ENCODE measurements around the gene PCDH9. TPM values are rescaled to one million over a fixed set of nuclear protein-coding genes. Genes with fewer than 3 reads are reported as not detected.

PCDH9 gene
- total and polyA plus RNA-seq, 11 donors, result 3.0 to 39.6 (median 21.6) TPM

GRCh38 chr13:66661336-66661735, 568.8 kb downstream of the PCDH9 start:
- no peak overlapping the region for H3K4me3 ChIP-seq
- DNase-seq (no peak), ATAC-seq (no peak)
- H3K36me3 ChIP-seq, result no peaks in the 10 kb centered on the region
- intact Hi-C loops (cut with DNase I), result no loop called here
- 84 to 91% (median 88%) methylated on average over 2 of the region's 2 CpGs for WGBS, 4 donors
- H3K27me3 ChIP-seq, result no peaks in the 10 kb centered on the region
- no peak overlapping the region for H3K27ac ChIP-seq
- TF ChIP-seq CTCF (IDR thresholded peaks at IDR 0.05), result no peak
- no peak for TF ChIP-seq POLR2A (IDR thresholded peaks at IDR 0.05)
- peaks cover 0 to 20% (median 8%) of the 10 kb centered on the region in 12 donors for H3K4me1 ChIP-seq
- H3K9me3 ChIP-seq, result no peaks in the 10 kb centered on the region

GRCh38 chr13:66660468-66660813, 569.7 kb downstream of the PCDH9 start:
- H3K4me1 ChIP-seq, result peaks cover 0 to 20% (median 8%) of the 10 kb centered on the region in 12 donors
- ATAC-seq (no peak), DNase-seq (no peak)
- H3K27ac ChIP-seq, result no peak overlapping the region
- H3K27me3 ChIP-seq, result no peaks in the 10 kb centered on the region
- H3K9me3 ChIP-seq, result no peaks in the 10 kb centered on the region
- no peaks in the 10 kb centered on the region for H3K36me3 ChIP-seq
- TF ChIP-seq CTCF (IDR thresholded peaks at IDR 0.05) (no peak), POLR2A (IDR thresholded peaks at IDR 0.05) (no peak)
- H3K4me3 ChIP-seq, result no peak overlapping the region
- intact Hi-C loops (cut with DNase I), result no loop called here

GRCh38 chr13:66659701-66660467, 570.3 kb downstream of the PCDH9 start:
- Histone ChIP-seq H3K27me3 (no peaks in the 10 kb centered on the region), H3K4me1 (peaks cover 0 to 20% (median 8%) of the 10 kb centered on the region in 12 donors), H3K9me3 (no peaks in the 10 kb centered on the region), H3K27ac (peak overlapping the region in 2 of 12 donors; percentile 4 to 7), H3K4me3 (no peak overlapping the region), H3K36me3 (no peaks in the 10 kb centered on the region)
- peak in 3 of 4 donors; percentile 38 to 72 (median 54) for ATAC-seq
- intact Hi-C loops (cut with DNase I), result no loop called here
- 71 to 85% (median 78%) methylated on average over 7 of the region's 7 CpGs for WGBS, 4 donors
- DNase-seq, result no peak
- TF ChIP-seq CTCF (IDR thresholded peaks at IDR 0.05), result no peak
- no peak for TF ChIP-seq POLR2A (IDR thresholded peaks at IDR 0.05)

GRCh38 chr13:66659286-66659685, 570.9 kb downstream of the PCDH9 start:
- no peak overlapping the region for H3K4me3 ChIP-seq
- no peaks in the 10 kb centered on the region for H3K36me3 ChIP-seq
- H3K27me3 ChIP-seq, result no peaks in the 10 kb centered on the region
- ATAC-seq (peak in 1 of 4 donors; percentile 20), DNase-seq (no peak)
- TF ChIP-seq CTCF (IDR thresholded peaks at IDR 0.05) (no peak), POLR2A (IDR thresholded peaks at IDR 0.05) (no peak)
- WGBS, 4 donors, result 86 to 93% (median 91%) methylated on average over 2 of the region's 2 CpGs
- H3K27ac ChIP-seq, result peak overlapping the region in 1 of 12 donors; percentile 7
- no peaks in the 10 kb centered on the region for H3K9me3 ChIP-seq
- intact Hi-C loops (cut with DNase I), result no loop called here
- peaks cover 0 to 20% (median 8%) of the 10 kb centered on the region in 12 donors for H3K4me1 ChIP-seq

Data from heart left ventricle (tissue), 16 donors.